Stomach smooth muscle (tissue), 2 donors: ENCODE data around the gene TBC1D3I.
"Not testable (repeated sequence)": the region's sequence is repeated elsewhere in the genome, so short reads cannot be mapped to it uniquely, and the experiment has no call there.

Experiments used
- H3K27ac ChIP-seq: one replicate; pipeline ENCODE4 v1.7.0; 2013; ENCODE audit warnings: mild to moderate bottlenecking, low read length, inconsistent platforms
- H3K27me3 ChIP-seq, 2 donors: one replicate each; pipeline ENCODE4 v1.7.0; 2013; ENCODE audit warnings: low read length in 2 of 2; ENCODE audit not compliant: insufficient read depth in 2 of 2, control insufficient read depth in 1 of 2
- H3K36me3 ChIP-seq, 2 donors: one replicate each; pipeline ENCODE4 v1.7.0; 2013; ENCODE audit warnings: low read length in 2 of 2; ENCODE audit not compliant: control insufficient read depth in 2 of 2, insufficient read depth in 2 of 2
- H3K4me1 ChIP-seq: one replicate; pipeline ENCODE4 v1.7.0; 2013; ENCODE audit warnings: low read length; ENCODE audit not compliant: control insufficient read depth, insufficient read depth
- H3K4me3 ChIP-seq, 2 donors: one replicate each; pipeline ENCODE4 v1.7.0; 2013; ENCODE audit warnings: low read length in 2 of 2
- H3K9ac ChIP-seq, 2 donors: one replicate each; pipeline ENCODE4 v1.7.0; 2013; ENCODE audit warnings: low read length in 2 of 2, mild to moderate bottlenecking in 1 of 2
- H3K9me3 ChIP-seq, 2 donors: one replicate each; pipeline ENCODE4 v1.7.0; 2013; ENCODE audit warnings: low read length in 2 of 2; ENCODE audit not compliant: control insufficient read depth in 2 of 2
- donor health status: healthy.
- donor health status: Pancreatic carcinoma.

Gene TBC1D3I

DNA sequence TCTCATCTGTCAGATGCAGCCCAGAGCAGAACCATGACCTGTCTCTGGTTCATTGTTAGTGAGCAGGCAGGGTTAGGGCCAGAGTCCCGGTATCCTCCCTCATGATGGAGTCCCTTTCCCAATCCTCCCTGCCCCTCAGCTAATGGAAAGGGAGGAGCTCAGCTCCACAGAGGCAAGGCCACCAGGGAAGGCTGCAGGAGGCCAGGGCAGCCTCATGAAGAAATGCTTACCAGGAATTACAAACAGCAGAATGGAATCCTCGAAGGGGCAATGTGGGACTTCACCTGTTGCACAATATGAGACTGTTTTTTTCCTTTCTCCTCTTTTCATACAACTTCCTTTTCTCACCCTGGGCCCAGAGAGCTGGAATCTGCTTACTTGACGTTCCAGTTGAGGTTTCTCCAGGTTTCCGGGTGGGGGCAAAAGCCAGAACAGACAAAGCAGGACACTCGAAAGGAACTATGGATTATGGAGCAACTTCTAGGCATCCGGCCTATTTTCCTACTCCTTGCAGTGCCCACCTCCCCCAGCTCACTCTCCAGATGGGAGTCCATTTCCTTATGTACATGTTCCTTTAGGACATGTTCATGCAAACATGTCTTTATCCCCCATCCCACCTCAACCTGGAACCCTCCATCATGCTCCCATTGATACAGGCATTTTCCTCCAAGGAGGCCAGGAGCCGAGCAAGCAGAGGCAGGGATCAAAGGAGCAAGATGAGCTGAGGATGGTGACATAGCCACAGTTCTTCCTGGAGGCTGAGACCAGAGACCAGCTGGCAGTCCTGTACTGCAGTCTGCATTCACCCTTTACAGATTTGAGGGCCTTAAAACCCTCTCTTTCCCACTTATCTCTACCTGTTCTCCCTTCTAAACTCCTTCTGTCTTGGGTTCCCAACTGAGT, 48.7 kb downstream of the TBC1D3I start:
- H3K36me3 ChIP-seq, H3K4me3 ChIP-seq, H3K27me3 ChIP-seq, H3K4me1 ChIP-seq, H3K9ac ChIP-seq, H3K9me3 ChIP-seq, H3K27ac ChIP-seq: not testable (repeated sequence)

DNA sequence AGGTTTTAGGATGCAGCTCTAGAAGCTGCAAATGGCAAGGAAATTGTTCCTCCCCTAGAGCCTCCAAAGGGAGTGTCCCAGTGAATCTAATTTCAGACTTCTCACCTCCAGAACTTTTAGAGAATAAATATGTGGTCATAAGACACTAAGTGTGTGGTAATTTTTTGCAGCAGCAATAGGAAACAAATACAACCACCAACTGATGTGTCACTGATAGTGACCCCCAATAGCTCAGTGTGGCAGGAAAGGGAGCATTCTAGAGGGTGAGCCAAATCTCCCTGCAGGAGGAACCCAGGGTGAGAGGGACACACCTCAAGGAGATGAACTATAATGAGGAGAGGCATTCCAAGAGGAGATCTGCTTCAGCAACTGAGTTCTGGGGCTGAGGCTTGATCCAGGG, 49.5 kb downstream of the TBC1D3I start:
- no peak overlapping the region for H3K9ac ChIP-seq
- no peak overlapping the region for H3K4me3 ChIP-seq
- no peaks in the 10 kb centered on the region for H3K36me3 ChIP-seq
- H3K9me3 ChIP-seq = peaks cover 0 to 3% of the 10 kb centered on the region in 2 donors
- no peak overlapping the region for H3K27ac ChIP-seq
- H3K4me1 ChIP-seq = no peaks in the 10 kb centered on the region
- H3K27me3 ChIP-seq = peaks cover 0 to 5% of the 10 kb centered on the region in 2 donors

DNA sequence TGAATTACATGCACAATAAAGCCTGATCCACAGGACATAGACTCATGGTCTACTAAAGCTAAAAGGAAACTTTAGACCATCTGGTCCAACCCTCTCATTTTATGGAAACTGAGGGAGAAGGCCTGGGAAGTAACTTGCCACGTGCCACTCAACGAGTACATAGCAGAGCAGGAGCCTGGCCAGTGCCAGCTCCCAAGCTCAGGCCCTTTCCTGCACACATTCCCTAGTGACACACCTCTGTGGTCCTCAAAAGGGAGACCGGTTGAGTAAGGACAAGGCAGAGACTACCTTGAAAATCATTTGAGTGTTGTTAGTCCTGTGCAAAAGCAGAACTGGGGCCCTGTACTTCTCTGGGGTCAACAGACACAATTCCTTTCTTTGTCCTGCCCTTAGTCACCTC, 50.7 kb downstream of the TBC1D3I start:
- no peak overlapping the region for H3K4me3 ChIP-seq
- H3K9ac ChIP-seq = no peak overlapping the region
- H3K9me3 ChIP-seq = peaks cover 0 to 3% of the 10 kb centered on the region in 2 donors
- H3K27me3 ChIP-seq = peaks cover 0 to 5% of the 10 kb centered on the region in 2 donors
- no peaks in the 10 kb centered on the region for H3K36me3 ChIP-seq
- H3K4me1 ChIP-seq = no peaks in the 10 kb centered on the region
- H3K27ac ChIP-seq = no peak overlapping the region

DNA sequence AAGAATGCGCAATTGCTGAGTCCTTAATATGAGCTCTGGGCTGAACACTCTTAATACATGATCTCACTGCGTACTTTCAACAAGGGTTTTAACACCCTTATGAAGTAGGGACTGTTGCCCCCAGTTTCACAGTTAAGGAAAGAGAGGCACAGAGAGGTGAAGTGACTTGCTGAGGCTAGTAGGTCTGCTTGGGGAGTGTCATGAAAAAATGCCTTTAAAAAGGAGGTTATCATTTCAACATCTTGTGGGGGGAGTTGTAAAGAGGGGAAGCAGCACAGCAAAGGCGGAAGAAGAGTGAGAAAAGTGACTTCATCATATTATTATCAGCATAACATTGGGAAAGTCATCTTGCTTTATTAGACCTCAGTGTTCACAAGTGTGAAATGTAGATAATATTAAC, 51.4 kb downstream of the TBC1D3I start:
- no peak overlapping the region for H3K9ac ChIP-seq
- H3K4me1 ChIP-seq = no peaks in the 10 kb centered on the region
- peaks cover 0 to 5% of the 10 kb centered on the region in 2 donors for H3K27me3 ChIP-seq
- no peak overlapping the region for H3K4me3 ChIP-seq
- H3K36me3 ChIP-seq = no peaks in the 10 kb centered on the region
- no peak overlapping the region for H3K27ac ChIP-seq
- H3K9me3 ChIP-seq = no peaks in the 10 kb centered on the region

DNA sequence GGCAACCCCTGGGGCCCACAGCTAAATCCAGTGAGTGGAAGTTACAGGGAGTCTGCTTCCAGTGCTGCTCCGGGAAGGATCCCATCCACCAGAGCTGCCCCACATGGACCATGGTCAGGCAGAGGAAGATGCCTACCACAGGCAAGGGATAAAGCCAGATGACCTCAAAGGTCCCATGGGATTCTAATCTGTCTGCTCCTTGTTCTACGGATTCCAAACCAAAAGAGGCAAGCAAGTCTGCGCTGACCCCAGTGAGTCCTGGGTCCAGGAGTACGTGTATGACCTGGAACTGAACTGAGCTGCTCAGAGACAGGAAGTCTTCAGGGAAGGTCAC, 52.1 kb downstream of the TBC1D3I start:
- H3K36me3 ChIP-seq = no peaks in the 10 kb centered on the region
- peaks cover 0 to 5% of the 10 kb centered on the region in 2 donors for H3K27me3 ChIP-seq
- no peaks in the 10 kb centered on the region for H3K4me1 ChIP-seq
- no peak overlapping the region for H3K27ac ChIP-seq
- no peak overlapping the region for H3K9ac ChIP-seq
- H3K9me3 ChIP-seq = no peaks in the 10 kb centered on the region
- H3K4me3 ChIP-seq = no peak overlapping the region

DNA sequence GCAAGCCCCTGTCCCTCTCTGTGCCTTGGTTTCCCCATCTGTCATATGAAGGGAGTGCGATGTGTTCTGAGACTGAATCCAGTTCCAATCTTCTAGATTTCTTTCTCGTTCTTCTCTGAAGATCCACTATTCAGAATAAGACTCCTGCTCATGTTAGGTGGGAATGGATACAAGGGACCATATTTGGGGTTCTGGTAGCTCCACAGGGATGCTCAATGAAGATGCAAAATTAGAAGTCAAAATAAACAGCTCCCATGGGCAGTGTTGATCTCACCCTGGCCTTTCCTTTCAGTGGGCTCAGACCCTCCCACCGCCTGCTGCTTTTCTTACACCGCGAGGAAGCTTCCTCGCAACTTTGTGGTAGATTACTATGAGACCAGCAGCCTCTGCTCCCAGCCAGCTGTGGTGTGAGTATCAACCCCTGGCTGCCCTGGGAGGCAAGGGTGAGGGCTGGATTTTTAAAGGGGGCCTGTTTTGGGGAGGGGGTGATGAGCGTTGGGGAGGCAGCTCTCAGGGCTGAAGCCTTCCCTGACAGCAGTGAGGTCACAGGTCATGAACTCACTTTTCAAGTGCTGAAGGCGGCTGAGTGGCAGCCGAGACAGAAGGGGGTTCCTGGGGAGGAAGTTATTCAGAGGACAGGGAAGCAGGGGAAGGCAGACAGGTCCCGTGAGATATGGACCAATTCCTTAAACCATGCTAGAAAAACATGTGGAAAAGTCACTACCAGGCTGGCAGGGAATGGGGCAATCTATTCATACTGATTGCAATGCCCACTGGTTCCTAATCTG, 52.7 kb downstream of the TBC1D3I start:
- not testable (repeated sequence) for H3K9ac ChIP-seq, H3K4me3 ChIP-seq, H3K36me3 ChIP-seq, H3K27ac ChIP-seq, H3K9me3 ChIP-seq, H3K4me1 ChIP-seq, H3K27me3 ChIP-seq

DNA sequence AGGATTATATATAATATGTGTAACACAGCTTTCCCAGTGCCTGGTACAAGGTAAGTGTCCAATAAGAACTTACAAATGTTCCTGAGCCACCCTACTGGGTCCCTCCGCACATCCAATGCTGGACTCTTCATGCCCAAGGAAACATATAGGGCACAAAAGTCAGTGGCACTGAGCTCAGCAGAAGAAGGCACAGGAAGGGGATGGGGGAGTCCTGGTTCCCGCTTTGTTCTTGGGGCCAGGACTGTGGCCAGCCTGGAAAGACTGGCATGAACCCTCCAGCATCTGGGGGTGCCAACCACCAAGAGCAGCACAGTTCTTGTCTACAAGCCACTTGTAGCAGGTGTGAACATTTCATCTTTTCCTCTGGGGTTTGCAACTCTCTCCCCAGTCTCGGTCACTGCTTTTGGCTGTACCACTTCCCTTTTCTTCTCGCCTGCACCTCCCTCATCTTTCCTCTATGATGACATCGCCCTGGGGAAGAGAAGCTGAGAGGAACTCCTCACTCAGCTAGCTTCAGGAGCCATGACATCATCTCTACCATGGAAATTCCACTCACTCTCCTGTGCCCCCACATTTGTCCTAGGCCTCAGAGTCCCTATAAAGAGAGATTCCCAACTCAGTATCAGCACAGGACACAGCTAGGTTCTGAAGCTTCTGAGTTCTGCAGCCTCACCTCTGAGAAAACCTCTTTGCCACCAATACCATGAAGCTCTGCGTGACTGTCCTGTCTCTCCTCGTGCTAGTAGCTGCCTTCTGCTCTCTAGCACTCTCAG, 53.7 kb downstream of the TBC1D3I start, which contains the start of gene CCL4L2:
CCL4L2 (plus strand) TSS at position 625 of the 773 bp plus-strand sequence.
- not testable (repeated sequence) for H3K4me3 ChIP-seq, H3K4me1 ChIP-seq, H3K9me3 ChIP-seq, H3K36me3 ChIP-seq, H3K27ac ChIP-seq, H3K27me3 ChIP-seq, H3K9ac ChIP-seq

DNA sequence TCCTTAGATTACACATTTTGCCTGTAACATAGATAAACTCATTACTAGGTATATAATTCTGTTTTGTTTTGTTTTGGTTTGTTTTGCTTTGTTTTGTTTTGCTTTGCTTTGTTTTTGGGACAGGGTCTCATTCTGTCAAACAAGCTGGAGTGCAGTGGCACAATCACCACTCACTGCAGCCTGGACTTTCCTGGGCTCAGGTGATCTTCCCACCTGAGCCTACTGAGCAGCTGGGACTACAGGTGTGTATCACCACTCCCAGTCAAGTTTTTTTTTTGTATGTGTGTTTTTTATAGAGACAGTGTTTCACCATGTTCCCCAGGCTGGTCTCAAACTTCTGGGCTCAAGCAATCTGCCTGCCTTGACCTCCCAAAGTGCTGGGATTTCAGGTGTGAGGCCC, 54.8 kb downstream of the TBC1D3I start:
- Histone ChIP-seq H3K36me3 (no peaks in the 10 kb centered on the region), H3K9me3 (no peaks in the 10 kb centered on the region), H3K27ac (no peak overlapping the region), H3K4me1 (no peaks in the 10 kb centered on the region), H3K4me3 (no peak overlapping the region), H3K9ac (no peak overlapping the region), H3K27me3 (peaks cover 0 to 5% of the 10 kb centered on the region in 2 donors)

DNA sequence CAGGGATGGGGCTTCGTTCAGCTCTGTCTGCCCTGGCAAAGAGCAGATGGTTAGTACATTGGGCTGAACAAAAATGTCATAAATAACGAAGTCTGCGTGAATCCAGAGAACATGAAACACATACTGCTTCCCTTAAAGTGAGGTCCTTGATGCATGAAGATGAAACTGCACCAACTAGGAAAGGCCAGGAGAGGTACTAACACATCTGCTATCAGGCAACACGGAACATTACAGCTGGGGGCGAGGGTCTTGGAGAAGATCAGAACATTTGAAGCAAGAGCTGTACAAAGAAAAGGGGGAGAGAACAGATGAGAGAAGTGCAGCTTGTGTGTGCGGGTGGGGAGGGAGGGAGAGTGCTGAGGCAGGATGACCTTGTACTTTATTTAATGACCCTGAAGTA, 57.0 kb downstream of the TBC1D3I start:
- H3K9me3 ChIP-seq, H3K36me3 ChIP-seq, H3K27me3 ChIP-seq, H3K27ac ChIP-seq, H3K4me1 ChIP-seq, H3K9ac ChIP-seq, H3K4me3 ChIP-seq: not testable (repeated sequence)

DNA sequence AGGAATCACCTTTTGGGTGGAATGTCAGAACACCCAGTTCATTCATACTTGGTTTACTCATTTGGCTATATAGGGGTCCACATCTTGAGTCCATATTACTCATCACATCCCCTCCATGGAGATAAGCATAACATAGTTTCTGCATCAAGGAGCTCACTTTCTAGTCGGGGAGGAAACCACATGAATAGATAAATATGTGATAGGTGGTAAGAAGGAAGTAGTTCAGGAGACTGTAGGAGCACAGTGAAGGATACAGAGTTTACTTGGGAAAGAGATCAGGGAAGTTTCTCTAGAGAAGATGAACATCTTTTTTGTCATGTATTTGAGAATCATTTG, 57.9 kb downstream of the TBC1D3I start:
- H3K27me3 ChIP-seq, H3K27ac ChIP-seq, H3K4me1 ChIP-seq, H3K36me3 ChIP-seq, H3K4me3 ChIP-seq, H3K9ac ChIP-seq, H3K9me3 ChIP-seq: not testable (repeated sequence)
